Activated naive CD4-positive, alpha-beta T cell treated with anti-CD3 and anti-CD28 coated beads, Interleukin-2, amount 50 U/mL, for 16 hours (primary cell): ENCODE data around the gene PRRT1B.
A peak's percentile ranks its signal among the peaks of the same experiment; 100 is the strongest.

Experiments
- DNase-seq: peaks from one replicate; pipeline ENCODE4 v3.0.0-alpha.2; 2020

Gene PRRT1B

GRCh38 chr9:131582466-131583336 lies 37.4 kb downstream of the PRRT1B start:
- DNase-seq = no peak

DNA sequence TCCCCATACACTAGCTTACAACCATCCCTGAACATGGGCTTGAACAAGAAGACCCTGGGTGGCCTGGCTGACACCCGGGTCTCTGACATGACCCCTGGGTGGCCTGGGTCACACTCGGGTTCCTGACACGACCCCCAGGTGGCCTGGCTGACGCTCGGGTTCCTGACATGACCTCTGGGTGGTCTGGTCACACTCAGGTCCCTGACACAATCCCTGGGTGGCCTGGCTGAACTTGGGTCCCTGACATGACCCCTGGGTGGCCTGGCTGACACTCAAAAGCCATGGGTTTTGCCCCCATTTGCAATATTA lies 38.0 kb downstream of the PRRT1B start:
- no peak for DNase-seq

GRCh38 chr9:131583836-131584555 lies 38.7 kb downstream of the PRRT1B start:
- no peak for DNase-seq

DNA sequence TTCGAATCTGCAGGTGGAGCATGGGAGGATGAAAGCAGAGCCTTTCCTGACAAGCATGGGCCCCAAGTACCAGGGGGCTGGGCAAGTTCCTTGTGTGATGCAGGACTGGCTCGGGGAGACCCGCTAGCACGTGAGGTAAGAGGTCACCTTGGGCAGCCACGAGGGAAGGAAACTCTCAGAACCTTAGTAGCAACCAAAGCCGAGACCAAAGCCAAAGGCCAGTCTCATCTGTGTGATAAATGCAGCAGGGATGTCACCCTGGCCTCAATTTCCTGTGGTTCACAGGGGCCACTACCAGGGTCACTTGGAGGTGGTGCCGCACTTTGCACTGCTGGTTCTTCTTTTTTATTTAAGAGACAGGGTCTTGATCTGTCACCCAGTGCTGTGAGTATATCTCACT lies 39.5 kb downstream of the PRRT1B start:
- no peak for DNase-seq

- no peak for DNase-seq
These were observed 40.1 kb downstream of the PRRT1B start for GRCh38 chr9:131585375-131585774.

- no peak for DNase-seq
These were observed 42.0 kb downstream of the PRRT1B start for GRCh38 chr9:131587331-131587730.

DNA sequence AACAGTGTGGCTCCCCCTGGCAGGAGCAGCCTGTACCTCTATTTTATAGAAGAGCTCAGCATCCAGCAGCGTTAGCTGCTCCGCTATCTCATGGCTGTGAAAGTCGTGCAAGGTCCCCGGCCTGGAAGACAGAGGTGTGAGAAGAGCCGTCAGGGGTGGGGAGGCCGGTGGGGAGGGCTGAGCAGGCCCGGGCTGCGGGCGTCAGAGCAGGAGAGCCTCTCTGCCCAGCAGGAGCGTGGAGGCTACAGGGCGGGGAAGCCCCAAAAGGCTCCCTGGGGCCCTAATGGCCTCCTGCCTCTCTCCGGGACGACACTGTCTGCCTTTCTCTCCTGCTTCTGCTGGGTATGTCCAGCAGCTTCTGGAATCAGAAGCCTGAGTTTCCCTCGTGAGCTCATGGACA lies 42.6 kb downstream of the PRRT1B start:
- no peak for DNase-seq

DNA sequence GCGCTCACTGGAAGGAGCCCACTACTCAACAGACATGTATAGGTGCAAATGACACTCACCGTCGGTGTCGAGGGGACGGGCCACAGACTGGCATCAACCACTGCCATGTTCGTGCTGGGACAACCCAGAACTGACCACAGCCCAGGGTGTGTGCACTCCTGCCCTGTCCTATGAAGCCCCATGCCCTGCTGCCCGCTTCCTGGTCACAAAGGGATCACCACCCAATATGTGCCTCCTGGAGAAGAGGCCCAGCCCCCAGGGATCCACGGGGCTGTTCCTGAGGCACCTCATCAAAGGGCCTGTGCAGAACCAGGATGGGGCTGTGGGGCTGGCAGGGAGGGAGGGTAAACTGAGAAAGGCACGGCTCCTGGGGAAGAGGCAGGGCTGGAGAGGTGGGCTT lies 43.1 kb downstream of the PRRT1B start:
- no peak for DNase-seq

DNA sequence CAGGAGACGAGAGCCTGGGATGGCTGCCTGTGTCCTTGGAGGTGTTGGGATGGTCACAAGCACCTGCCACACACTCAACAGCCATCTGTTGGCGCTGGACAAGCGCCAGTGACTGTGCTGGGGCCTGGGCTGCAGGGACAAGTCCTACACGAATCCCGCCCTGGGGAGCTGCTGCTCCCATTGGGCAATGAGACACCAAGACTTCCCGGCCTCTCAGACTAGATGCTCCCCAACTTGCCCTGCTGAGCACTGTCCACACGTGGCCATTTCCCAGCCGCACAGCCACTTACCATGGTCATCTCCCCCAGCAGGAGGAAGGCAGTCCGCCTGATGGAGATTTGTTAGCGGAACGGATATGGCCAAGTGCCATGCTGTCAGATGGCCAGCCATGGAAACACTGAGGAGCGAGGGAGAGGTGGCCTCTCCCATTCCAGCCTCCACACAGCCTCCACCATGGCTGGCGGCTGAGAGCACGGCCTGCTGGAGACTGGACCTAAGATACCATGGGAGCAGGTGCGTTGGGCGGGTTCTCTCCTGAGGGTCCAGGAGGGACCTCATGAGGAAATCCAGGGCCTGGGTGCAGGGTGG lies 43.9 kb downstream of the PRRT1B start:
- no peak for DNase-seq

- no peak for DNase-seq
These were observed 44.7 kb downstream of the PRRT1B start for GRCh38 chr9:131589993-131590392.

GRCh38 chr9:131590449-131590848 lies 45.1 kb downstream of the PRRT1B start:
- DNase-seq = no peak

DNA sequence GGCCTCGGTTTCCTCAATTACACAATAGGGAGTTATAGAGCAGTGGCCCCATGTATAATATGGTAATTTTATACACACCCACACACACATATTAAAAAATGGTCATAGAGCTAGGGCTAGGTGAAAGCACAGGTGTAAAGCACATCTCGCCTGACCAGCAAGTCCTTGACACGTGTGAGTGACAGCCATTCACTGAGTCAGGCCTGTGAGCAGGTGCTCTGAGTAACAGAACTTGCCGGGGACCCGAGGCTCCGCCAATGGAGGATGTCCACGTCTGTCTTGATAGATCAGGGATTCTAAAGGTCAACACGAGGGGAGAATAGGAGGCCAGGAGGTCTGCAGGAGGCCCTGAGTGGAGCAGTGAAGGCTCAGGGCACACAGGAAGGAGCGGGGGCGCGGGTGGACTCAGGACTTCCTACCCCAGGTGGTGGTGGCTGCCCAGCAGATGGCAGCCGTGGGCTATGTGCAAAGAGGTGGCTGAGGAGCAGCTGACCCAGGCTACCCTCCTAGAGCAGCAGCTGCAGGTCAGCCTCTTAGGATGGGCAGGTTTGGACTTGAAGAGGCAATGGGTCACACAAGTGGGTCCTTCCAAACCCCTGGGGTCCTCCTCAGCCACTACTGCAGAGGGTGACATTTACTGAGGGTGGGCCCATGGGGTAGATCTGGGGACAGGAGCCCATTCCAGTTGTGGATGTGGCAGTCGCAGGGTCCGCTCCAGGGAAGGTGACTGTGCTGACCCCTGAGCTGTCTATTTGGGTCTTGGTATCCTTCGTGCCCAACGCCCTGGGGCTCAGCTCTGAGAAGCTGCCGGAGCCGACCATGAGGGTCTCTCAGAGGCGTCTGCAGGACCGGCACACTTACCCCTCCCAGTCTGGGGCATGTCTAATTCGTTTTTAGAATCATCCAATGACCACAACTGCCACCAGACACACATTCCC lies 45.9 kb downstream of the PRRT1B start:
- peak; percentile 80 for DNase-seq

- DNase-seq = no peak
These were observed 46.5 kb downstream of the PRRT1B start for GRCh38 chr9:131591845-131592208.

- no peak for DNase-seq
These were observed 47.9 kb downstream of the PRRT1B start for GRCh38 chr9:131593091-131593820.

DNA sequence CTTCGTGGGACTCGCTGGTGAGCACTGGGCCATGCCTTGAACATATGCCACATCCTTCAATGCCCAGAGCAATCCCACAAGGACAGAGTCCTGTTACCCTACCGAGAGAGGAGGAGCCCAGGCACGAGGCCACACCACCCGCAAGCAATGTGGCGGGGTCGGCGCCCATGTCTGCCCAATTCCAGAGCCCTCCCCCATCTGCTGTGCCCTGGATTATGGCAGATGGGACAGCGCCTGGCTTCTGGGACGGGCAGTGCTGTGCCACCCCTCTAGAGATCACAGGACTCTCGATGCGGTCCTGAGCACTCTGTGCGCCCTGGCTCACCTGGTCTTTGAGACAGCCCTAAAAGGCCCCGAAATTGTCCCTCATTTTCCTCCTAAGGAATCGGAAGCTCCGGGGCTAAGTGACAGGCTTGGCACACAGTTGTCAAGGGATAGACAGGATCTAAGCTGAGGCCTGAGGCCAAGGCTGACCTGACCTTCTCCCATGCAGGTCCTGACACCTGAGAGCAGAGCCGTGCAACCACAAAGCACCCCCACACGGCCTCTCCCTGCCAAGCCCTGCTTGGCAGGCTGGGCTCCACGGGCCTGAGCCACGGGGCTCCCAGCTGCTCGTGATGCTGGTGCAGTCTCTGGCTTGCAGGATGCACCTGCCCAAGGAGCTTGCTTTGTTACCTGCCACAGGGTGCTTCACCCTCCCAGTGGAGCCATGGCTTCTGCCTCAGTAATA lies 48.8 kb downstream of the PRRT1B start:
- DNase-seq = no peak

- no peak for DNase-seq
These were observed 49.8 kb downstream of the PRRT1B start for GRCh38 chr9:131594906-131595665.

DNA sequence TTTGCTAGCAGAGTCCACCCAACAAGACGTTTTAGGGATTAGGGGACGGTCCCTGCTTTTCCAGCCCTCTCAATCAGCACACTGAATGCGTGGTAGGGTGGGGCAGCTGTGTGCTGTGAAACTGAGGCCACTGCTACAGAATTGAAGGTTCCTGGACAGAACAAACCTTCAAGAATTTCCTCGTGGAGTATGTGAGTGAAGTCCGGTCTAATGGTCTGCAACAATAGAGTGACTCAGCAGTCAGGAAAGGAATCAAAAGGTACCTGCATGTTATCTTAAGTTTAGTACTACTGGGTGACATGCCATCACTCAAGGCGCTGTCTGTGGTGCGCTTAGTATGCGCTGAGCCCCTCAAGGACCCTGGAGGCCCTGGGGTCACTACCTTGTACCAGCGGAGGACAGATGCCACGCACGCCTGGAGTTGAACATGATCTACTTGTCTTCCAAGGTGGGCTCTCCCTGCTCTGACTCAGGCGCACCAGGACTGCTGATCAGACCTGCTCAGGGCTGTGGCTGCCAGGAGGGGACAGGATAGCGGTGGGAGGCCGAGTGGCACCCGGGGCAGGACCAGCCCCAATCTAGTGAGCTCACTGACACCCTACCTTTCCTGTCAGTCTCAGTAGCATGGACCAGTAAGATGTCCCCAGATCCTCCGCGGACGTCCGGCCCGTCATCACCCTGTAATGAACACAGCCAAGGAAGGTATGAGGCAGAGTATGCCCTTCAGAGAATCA lies 50.5 kb downstream of the PRRT1B start:
- DNase-seq = no peak

- no peak for DNase-seq
These were observed 51.1 kb downstream of the PRRT1B start for GRCh38 chr9:131596430-131596743.

DNA sequence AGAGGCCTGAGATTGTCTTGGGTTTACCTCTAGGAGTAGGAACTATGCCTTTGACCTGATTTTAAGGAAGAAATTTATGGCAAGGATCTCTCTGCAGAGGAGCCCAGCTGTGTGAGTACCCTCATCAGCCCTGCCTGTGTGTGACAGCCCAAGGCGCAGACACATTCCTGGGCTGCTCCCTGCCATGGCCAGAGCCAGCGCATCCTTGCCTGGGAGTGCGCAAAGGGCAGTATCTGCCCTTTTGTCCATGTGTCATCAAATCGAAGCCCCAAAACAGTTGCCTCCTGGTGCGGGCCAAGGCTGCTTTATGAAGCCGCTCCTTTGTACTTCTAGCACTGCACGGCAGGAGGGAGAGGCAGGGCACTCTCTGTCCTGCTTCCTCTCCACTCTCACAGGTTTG lies 51.9 kb downstream of the PRRT1B start:
- DNase-seq = no peak

DNA sequence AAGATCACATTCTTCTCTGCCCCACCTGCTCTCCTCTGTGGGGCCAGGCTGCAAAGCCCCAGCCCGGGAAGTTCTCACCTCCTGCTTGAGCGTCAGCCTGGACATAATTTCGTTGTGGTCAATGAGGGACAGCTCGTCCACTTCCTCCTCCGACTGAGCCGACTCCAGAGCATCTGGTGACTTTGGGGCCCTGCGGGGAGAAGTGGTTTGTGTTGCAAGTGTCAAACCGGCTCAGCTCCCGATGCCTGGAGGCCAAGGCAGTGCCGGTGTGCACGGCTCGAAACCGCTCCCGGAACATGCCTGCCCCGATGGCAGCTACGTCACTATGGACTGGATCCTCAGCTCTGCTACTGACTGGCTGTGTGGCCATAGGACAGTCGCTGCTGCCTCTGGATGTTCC lies 52.8 kb downstream of the PRRT1B start:
- no peak for DNase-seq
